HepG2 (cell line): ENCODE data around the gene NRSN2. TPM values are rescaled to one million over a fixed set of nuclear protein-coding genes. Genes with fewer than 3 reads are reported as not detected.

Source experiments
- MEF2D ChIP-seq: sonication (generic); formaldehyde crosslinking; IDR thresholded peaks from 2 replicates; pipeline ENCODE4 v1.5.1; 2020; ENCODE audit warnings: mild to moderate bottlenecking, missing genetic modification reagents
- SCMH1 ChIP-seq: sonication (generic); formaldehyde crosslinking; IDR thresholded peaks from 2 replicates; pipeline ENCODE4 v1.9.0; 2021; ENCODE audit warnings: missing genetic modification reagents, mild to moderate bottlenecking, borderline replicate concordance
- TOE1 ChIP-seq: sonication (generic); formaldehyde crosslinking; IDR thresholded peaks from 2 replicates; pipeline ENCODE4 v1.4.0; 2020; ENCODE audit warnings: mild to moderate bottlenecking, missing genetic modification reagents
- YY1 ChIP-seq: IDR thresholded peaks from 2 replicates; pipeline ENCODE4 v1.6.1; 2011; ENCODE audit warnings: low read length, low read depth, moderate library complexity, mild to moderate bottlenecking; ENCODE audit not compliant: insufficient read depth, insufficient replicate concordance
- ZNF207 ChIP-seq: fragments of 450-650 bp; IDR thresholded peaks from 2 replicates; pipeline ENCODE4 v1.6.1; 2016; ENCODE audit warnings: antibody characterized with exemption, borderline replicate concordance
- ZNF543 ChIP-seq: sonication (generic); formaldehyde crosslinking; IDR thresholded peaks from 2 replicates; pipeline ENCODE4 v1.4.0; 2020; ENCODE audit warnings: mild to moderate bottlenecking, missing genetic modification reagents
- ZNF607 ChIP-seq: sonication (generic); formaldehyde crosslinking; IDR thresholded peaks from 2 replicates; pipeline ENCODE4 v1.5.1; 2020; ENCODE audit warnings: missing genetic modification reagents, mild to moderate bottlenecking, borderline replicate concordance
- polyA plus RNA-seq, 8 experiments: library from polyadenylated mRNA; depleted of rRNA in 3 of 8; stranded (reverse) in 7 of 8; unstranded in 1 of 8; fragments of >200 nt; fragmentation: Illumina TruSeq in 4 of 8; extraction: Trizol in 4 of 8; gene quantifications; 2 replicates each; pipeline versions ENCODE4 v1.2.1 to v1.2.3, GENCODE V29; 2011 to 2016; ENCODE audit warnings: low read depth in 4 of 8, missing spikeins in 1 of 8, mixed read lengths in 1 of 8; ENCODE audit not compliant: insufficient read depth in 1 of 8
- total RNA-seq, 5 experiments: library from RNA; depleted of rRNA; stranded (reverse); fragments of >200 nt; fragmentation: Illumina TruSeq; extraction: Trizol; gene quantifications; 2 replicates each; pipeline ENCODE4 v1.2.3, GENCODE V29; 2016; ENCODE audit warnings: low read depth in 1 of 5
- TF ChIP-seq, protein P1 (sequence below): sonication (generic); formaldehyde crosslinking; IDR thresholded peaks from 2 replicates; pipeline ENCODE4 v1.8.1; 2023; ENCODE audit warnings: mild to moderate bottlenecking, missing genetic modification reagents
- TF ChIP-seq, protein P2 (sequence below): sonication (generic); formaldehyde crosslinking; IDR thresholded peaks from 2 replicates; pipeline ENCODE4 v1.5.1; 2020; ENCODE audit warnings: missing genetic modification reagents, mild to moderate bottlenecking, borderline replicate concordance
- TF ChIP-seq, protein P3 (sequence below): sonication (generic); formaldehyde crosslinking; IDR thresholded peaks from 2 replicates; pipeline ENCODE4 v1.9.0; 2021; ENCODE audit warnings: mild to moderate bottlenecking, missing genetic modification reagents
- TF ChIP-seq, protein P4 (sequence below): sonication (generic); formaldehyde crosslinking; IDR thresholded peaks from 2 replicates; pipeline ENCODE4 v1.5.1; 2020; ENCODE audit warnings: mild to moderate bottlenecking, missing genetic modification reagents, borderline replicate concordance
- TF ChIP-seq, protein P5 (sequence below): sonication (generic); formaldehyde crosslinking; IDR thresholded peaks from 2 replicates; pipeline ENCODE4 v1.8.1; 2023; ENCODE audit warnings: missing genetic modification reagents, inconsistent platforms, borderline replicate concordance

Gene NRSN2
- total and polyA plus RNA-seq, 2 of the 13 experiments (the other 11 are each of a cell fraction or from before 2014, with no cell fraction given), result 32.3 to 49.4 TPM

DNA sequence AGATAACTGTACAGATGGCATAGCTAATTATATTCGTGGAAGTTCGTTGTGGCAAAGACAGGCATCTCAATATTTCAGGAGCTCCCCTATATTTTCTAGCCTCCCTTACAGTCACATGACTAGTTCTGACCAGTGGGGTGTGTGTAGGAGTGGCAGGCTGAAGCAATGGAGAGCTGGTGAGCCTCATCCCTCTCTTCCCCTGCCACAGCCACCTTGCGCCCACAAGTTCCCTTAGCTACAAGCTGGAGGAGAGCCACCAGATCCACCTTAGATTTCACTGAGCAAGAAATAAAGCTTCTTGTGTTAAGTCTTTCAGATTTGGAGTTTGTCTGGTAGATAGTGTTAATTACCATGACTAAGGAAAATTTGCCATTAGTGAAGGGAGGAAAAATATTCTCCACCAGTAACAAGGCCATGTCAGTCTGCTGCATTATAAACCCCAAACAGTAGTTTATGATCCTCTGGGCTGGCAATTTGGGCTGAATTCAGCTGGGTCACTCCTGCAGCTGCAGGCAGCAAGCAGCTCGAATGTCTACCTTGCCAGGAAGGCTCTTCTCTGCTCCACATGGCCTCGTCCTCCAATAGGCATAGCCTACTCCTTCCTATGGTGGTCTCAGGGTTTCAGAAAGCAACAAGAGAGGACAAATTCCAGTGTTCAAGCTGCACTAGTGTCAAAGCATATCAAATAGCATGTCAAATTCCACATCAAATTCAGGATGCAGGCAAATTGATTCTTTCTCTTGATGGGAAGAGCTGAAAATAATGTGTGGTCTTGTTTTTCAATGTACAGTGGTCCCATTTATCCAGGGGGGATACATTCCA, 53.8 kb downstream of the NRSN2 start (continued):
- TF ChIP-seq, protein P1, sequence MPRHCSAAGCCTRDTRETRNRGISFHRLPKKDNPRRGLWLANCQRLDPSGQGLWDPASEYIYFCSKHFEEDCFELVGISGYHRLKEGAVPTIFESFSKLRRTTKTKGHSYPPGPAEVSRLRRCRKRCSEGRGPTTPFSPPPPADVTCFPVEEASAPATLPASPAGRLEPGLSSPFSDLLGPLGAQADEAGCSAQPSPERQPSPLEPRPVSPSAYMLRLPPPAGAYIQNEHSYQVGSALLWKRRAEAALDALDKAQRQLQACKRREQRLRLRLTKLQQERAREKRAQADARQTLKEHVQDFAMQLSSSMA (CRISPR knock-in tag), result no peak
- TF ChIP-seq, protein P2, sequence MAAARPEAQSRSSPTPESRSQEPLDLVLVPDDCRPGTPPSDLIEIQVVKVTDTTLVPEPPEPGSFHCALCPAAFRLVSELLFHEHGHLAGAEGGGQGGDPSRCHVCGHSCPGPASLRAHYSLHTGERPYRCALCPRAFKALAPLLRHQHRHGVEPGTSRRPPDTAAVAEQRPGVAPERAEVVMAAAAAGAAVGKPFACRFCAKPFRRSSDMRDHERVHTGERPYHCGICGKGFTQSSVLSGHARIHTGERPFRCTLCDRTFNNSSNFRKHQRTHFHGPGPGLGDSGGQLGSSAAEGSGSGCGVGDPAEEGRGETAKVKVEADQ (CRISPR knock-in tag), result 0 out of 2 replicates have a peak, but pooled peaks have one; percentile 10
- TF ChIP-seq TOE1, result no peak
- 0 out of 2 replicates have a peak, but pooled peaks have one; percentile 32 for TF ChIP-seq MEF2D (CRISPR knock-in tag)
- no peak for TF ChIP-seq ZNF207
- TF ChIP-seq, protein P3, sequence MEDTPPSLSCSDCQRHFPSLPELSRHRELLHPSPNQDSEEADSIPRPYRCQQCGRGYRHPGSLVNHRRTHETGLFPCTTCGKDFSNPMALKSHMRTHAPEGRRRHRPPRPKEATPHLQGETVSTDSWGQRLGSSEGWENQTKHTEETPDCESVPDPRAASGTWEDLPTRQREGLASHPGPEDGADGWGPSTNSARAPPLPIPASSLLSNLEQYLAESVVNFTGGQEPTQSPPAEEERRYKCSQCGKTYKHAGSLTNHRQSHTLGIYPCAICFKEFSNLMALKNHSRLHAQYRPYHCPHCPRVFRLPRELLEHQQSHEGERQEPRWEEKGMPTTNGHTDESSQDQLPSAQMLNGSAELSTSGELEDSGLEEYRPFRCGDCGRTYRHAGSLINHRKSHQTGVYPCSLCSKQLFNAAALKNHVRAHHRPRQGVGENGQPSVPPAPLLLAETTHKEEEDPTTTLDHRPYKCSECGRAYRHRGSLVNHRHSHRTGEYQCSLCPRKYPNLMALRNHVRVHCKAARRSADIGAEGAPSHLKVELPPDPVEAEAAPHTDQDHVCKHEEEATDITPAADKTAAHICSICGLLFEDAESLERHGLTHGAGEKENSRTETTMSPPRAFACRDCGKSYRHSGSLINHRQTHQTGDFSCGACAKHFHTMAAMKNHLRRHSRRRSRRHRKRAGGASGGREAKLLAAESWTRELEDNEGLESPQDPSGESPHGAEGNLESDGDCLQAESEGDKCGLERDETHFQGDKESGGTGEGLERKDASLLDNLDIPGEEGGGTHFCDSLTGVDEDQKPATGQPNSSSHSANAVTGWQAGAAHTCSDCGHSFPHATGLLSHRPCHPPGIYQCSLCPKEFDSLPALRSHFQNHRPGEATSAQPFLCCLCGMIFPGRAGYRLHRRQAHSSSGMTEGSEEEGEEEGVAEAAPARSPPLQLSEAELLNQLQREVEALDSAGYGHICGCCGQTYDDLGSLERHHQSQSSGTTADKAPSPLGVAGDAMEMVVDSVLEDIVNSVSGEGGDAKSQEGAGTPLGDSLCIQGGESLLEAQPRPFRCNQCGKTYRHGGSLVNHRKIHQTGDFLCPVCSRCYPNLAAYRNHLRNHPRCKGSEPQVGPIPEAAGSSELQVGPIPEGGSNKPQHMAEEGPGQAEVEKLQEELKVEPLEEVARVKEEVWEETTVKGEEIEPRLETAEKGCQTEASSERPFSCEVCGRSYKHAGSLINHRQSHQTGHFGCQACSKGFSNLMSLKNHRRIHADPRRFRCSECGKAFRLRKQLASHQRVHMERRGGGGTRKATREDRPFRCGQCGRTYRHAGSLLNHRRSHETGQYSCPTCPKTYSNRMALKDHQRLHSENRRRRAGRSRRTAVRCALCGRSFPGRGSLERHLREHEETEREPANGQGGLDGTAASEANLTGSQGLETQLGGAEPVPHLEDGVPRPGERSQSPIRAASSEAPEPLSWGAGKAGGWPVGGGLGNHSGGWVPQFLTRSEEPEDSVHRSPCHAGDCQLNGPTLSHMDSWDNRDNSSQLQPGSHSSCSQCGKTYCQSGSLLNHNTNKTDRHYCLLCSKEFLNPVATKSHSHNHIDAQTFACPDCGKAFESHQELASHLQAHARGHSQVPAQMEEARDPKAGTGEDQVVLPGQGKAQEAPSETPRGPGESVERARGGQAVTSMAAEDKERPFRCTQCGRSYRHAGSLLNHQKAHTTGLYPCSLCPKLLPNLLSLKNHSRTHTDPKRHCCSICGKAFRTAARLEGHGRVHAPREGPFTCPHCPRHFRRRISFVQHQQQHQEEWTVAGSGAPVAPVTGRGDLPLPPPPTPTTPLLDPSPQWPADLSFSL (CRISPR knock-in tag), result no peak
- no peak for TF ChIP-seq ZNF607 (CRISPR knock-in tag)
- TF ChIP-seq SCMH1 (CRISPR knock-in tag), result no peak
- TF ChIP-seq ZNF543 (CRISPR knock-in tag), result peak; percentile 33
- TF ChIP-seq, protein P4, sequence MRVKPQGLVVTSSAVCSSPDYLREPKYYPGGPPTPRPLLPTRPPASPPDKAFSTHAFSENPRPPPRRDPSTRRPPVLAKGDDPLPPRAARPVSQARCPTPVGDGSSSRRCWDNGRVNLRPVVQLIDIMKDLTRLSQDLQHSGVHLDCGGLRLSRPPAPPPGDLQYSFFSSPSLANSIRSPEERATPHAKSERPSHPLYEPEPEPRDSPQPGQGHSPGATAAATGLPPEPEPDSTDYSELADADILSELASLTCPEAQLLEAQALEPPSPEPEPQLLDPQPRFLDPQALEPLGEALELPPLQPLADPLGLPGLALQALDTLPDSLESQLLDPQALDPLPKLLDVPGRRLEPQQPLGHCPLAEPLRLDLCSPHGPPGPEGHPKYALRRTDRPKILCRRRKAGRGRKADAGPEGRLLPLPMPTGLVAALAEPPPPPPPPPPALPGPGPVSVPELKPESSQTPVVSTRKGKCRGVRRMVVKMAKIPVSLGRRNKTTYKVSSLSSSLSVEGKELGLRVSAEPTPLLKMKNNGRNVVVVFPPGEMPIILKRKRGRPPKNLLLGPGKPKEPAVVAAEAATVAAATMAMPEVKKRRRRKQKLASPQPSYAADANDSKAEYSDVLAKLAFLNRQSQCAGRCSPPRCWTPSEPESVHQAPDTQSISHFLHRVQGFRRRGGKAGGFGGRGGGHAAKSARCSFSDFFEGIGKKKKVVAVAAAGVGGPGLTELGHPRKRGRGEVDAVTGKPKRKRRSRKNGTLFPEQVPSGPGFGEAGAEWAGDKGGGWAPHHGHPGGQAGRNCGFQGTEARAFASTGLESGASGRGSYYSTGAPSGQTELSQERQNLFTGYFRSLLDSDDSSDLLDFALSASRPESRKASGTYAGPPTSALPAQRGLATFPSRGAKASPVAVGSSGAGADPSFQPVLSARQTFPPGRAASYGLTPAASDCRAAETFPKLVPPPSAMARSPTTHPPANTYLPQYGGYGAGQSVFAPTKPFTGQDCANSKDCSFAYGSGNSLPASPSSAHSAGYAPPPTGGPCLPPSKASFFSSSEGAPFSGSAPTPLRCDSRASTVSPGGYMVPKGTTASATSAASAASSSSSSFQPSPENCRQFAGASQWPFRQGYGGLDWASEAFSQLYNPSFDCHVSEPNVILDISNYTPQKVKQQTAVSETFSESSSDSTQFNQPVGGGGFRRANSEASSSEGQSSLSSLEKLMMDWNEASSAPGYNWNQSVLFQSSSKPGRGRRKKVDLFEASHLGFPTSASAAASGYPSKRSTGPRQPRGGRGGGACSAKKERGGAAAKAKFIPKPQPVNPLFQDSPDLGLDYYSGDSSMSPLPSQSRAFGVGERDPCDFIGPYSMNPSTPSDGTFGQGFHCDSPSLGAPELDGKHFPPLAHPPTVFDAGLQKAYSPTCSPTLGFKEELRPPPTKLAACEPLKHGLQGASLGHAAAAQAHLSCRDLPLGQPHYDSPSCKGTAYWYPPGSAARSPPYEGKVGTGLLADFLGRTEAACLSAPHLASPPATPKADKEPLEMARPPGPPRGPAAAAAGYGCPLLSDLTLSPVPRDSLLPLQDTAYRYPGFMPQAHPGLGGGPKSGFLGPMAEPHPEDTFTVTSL (CRISPR knock-in tag), result no peak
- TF ChIP-seq, protein P5, sequence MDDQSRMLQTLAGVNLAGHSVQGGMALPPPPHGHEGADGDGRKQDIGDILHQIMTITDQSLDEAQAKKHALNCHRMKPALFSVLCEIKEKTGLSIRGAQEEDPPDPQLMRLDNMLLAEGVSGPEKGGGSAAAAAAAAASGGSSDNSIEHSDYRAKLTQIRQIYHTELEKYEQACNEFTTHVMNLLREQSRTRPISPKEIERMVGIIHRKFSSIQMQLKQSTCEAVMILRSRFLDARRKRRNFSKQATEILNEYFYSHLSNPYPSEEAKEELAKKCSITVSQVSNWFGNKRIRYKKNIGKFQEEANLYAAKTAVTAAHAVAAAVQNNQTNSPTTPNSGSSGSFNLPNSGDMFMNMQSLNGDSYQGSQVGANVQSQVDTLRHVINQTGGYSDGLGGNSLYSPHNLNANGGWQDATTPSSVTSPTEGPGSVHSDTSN (CRISPR knock-in tag), result no peak
- TF ChIP-seq YY1, result no peak
